Upper lobe of left lung (tissue), 6 donors: ENCODE data around the gene ACVR2A. TPM values are rescaled to one million over a fixed set of nuclear protein-coding genes. Genes with fewer than 3 reads are reported as not detected.

Experiments used
- ATAC-seq, 2 donors: fragments of 200-7000 bp; cut with Tn5 transposase; one replicate each; pipeline ENCODE4 v1.9.1; 2022; ENCODE audit warnings: mild to moderate bottlenecking in 2 of 2, moderate library complexity in 2 of 2; ENCODE audit not compliant: low FRiP score in 2 of 2
- DNase-seq, 2 donors: peaks; one replicate each; pipeline ENCODE4 v3.0.0-alpha.2; 2019 to 2020
- H3K27ac ChIP-seq, 4 donors: fragments of 200-600 bp; sonication (generic); one replicate each; pipeline ENCODE4 v1.5.1; 2016 to 2019
- H3K27me3 ChIP-seq, 4 donors: fragments of 200-600 bp; sonication (generic); one replicate each; pipeline ENCODE4 v1.5.1; 2017 to 2019
- H3K36me3 ChIP-seq, 4 donors: fragments of 200-600 bp; sonication (generic); one replicate each; pipeline ENCODE4 v1.5.1; 2016 to 2019
- H3K4me1 ChIP-seq, 4 donors: fragments of 200-600 bp; sonication (generic); one replicate each; pipeline ENCODE4 v1.5.1; 2018 to 2019
- H3K4me3 ChIP-seq, 4 donors: fragments of 200-600 bp; sonication (generic); one replicate each; pipeline ENCODE4 v1.5.1; 2017 to 2019; ENCODE audit warnings: mild to moderate bottlenecking in 2 of 4, moderate library complexity in 1 of 4
- H3K9me3 ChIP-seq, 4 donors: fragments of 200-600 bp; sonication (generic); one replicate each; pipeline ENCODE4 v1.5.1; 2018 to 2019
- CTCF ChIP-seq, 6 experiments: fragments of 450-650 bp in 4 of 6; fragments of 200-600 bp in 2 of 6; sonication (generic) in 2 of 6; IDR thresholded peaks; one replicate each; pipeline ENCODE4 v1.5.1; 2016 to 2019; ENCODE audit warnings: antibody characterized with exemption in 6 of 6
- EP300 ChIP-seq, 4 donors: sonication (generic); formaldehyde crosslinking; IDR thresholded peaks; one replicate each; pipeline ENCODE4 v1.5.1; 2017; ENCODE audit warnings: antibody characterized with exemption in 4 of 4, control low read depth in 2 of 4
- POLR2A ChIP-seq, 4 donors: fragments of 450-650 bp; IDR thresholded peaks; one replicate each; pipeline ENCODE4 v1.5.1; 2016 to 2017; ENCODE audit warnings: antibody characterized with exemption in 4 of 4, mild to moderate bottlenecking in 2 of 4
- POLR2AphosphoS5 ChIP-seq, 2 donors: sonication (generic); formaldehyde crosslinking; IDR thresholded peaks; one replicate each; pipeline ENCODE4 v1.5.1; 2017; ENCODE audit warnings: antibody characterized with exemption in 2 of 2
- WGBS, 2 donors: methylation state at CpG; one replicate each; pipeline ENCODE4 v1.1.5; 2017 to 2018; 5-methylcytosine and 5-hydroxymethylcytosine counted together
- total RNA-seq, 6 donors: library from RNA; depleted of rRNA in 4 of 6; stranded (reverse); fragments of >200 nt in 4 of 6; gene quantifications; one replicate each; pipeline versions ENCODE4 v1.1.0 to v1.2.1, GENCODE V29; 2016 to 2021
- donor health status: DM: no; HTN: no; CAD: no; lungs with moderate emphysema.
- donor health status: DM: no; HTN: yes; CAD: no; lungs with severe emphysema.

ACVR2A gene
- total RNA-seq, 6 donors from 2014 or later, result 5.5 to 34.5 (median 11.0) TPM

DNA sequence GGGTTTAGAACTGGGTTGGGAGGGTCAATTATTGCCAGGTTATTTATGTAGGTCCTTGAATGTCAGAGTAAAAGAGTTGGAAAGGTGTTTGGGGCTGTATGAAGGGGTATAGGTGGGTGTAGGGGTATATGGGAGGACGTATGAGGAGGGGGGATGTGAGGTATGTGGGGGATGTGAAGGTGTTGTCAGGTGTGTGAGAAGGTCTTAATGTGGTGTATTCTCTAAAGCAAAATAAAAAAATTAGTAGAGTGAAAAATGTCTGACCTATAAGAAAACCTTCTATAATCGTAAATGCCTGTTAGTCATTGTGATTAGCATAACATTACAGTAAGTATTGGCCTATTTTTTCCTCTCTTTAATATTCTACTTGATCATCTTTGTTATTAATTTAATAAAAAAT lies 25.1 kb downstream of the ACVR2A start:
- no peak for DNase-seq
- no peak overlapping the region for H3K27ac ChIP-seq
- no peaks in the 10 kb centered on the region for H3K9me3 ChIP-seq
- H3K4me3 ChIP-seq, result no peak overlapping the region
- H3K36me3 ChIP-seq, result no peaks in the 10 kb centered on the region
- peaks cover 0 to 12% (median 4%) of the 10 kb centered on the region in 4 donors for H3K4me1 ChIP-seq
- no peaks in the 10 kb centered on the region for H3K27me3 ChIP-seq
- no peak for ATAC-seq
- TF ChIP-seq POLR2A (IDR thresholded peaks at IDR 0.05) (no peak), CTCF (IDR thresholded peaks at IDR 0.05) (no peak), POLR2AphosphoS5 (IDR thresholded peaks at IDR 0.05) (no peak), EP300 (IDR thresholded peaks at IDR 0.05) (no peak)
- WGBS, 2 donors, result 91 to 93% methylated on average over 2 of the region's 2 CpGs

GRCh38 chr2:147872967-147873366 lies 28.1 kb downstream of the ACVR2A start:
- no peaks in the 10 kb centered on the region for H3K9me3 ChIP-seq
- H3K27ac ChIP-seq, result no peak overlapping the region
- no peaks in the 10 kb centered on the region for H3K27me3 ChIP-seq
- no peak for TF ChIP-seq POLR2AphosphoS5 (IDR thresholded peaks at IDR 0.05)
- TF ChIP-seq EP300 (IDR thresholded peaks at IDR 0.05), result no peak
- no peak for TF ChIP-seq POLR2A (IDR thresholded peaks at IDR 0.05)
- no peak for TF ChIP-seq CTCF (IDR thresholded peaks at IDR 0.05)
- DNase-seq, result no peak
- peaks cover 0 to 17% (median 4%) of the 10 kb centered on the region in 4 donors for H3K4me1 ChIP-seq
- ATAC-seq, result no peak
- H3K36me3 ChIP-seq, result no peaks in the 10 kb centered on the region
- H3K4me3 ChIP-seq, result no peak overlapping the region

DNA sequence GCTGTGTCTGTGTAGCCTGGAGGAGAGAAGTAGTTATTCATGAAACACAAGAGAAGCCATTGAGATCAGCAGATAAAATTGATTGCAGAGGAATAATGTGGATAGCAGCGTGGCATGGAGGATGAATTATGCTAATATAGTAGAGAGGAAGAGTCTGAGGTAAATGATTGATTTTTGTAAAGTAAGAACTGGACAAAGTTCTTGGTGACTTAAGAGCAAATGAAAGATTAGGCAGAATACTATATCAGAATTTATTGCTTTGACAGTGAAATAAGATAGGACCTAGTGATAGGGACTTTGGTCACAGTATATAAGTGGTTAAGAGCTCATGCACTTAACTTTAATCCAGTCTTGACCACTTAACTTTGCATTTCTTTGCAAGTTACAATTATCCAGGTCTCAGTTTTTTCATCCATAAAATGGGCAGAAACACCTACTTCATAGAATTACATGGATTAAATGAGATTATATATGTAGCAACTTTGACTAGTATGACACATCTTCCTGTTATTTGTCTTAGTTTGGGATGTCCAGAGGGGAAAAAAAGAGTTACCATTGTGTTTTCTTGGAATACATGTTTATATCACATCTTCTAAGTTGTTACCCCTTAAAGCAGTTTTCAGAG lies 29.1 kb downstream of the ACVR2A start:
- H3K9me3 ChIP-seq, result no peaks in the 10 kb centered on the region
- TF ChIP-seq EP300 (IDR thresholded peaks at IDR 0.05) (no peak), POLR2AphosphoS5 (IDR thresholded peaks at IDR 0.05) (no peak), CTCF (IDR thresholded peaks at IDR 0.05) (no peak), POLR2A (IDR thresholded peaks at IDR 0.05) (no peak)
- no peak overlapping the region for H3K27ac ChIP-seq
- no peak for ATAC-seq
- peaks cover 0 to 12% (median 4%) of the 10 kb centered on the region in 4 donors for H3K4me1 ChIP-seq
- H3K36me3 ChIP-seq, result no peaks in the 10 kb centered on the region
- no peak overlapping the region for H3K4me3 ChIP-seq
- WGBS, 2 donors, result 94 to 96% methylated on average over 1 of the region's 1 CpG
- H3K27me3 ChIP-seq, result no peaks in the 10 kb centered on the region
- DNase-seq, result no peak

DNA sequence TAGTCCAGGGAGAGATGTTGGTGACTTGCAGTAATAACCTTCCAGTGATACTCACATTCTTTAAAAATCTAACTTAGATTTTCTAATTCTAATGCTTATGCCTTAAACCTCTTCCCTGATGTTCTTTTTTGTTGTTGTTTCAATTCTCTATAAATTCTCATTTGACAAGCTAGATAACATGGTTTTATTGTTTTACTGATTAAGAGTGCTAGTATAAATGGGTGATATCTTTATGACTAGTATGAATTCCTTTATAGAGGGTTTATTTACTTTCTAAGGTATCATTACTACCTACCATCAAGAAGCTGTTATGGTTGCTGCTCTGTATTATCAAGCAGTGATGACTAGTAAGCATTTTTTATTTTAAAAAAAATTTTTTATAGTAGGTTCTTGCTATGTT lies 35.0 kb downstream of the ACVR2A start:
- H3K4me1 ChIP-seq, result peaks cover 0 to 8% (median 6%) of the 10 kb centered on the region in 4 donors
- ATAC-seq, result no peak

More for the DNA sequence above, 35.0 kb downstream of the ACVR2A start:
- H3K36me3 ChIP-seq, result no peaks in the 10 kb centered on the region
- TF ChIP-seq POLR2AphosphoS5 (IDR thresholded peaks at IDR 0.05) (no peak), CTCF (IDR thresholded peaks at IDR 0.05) (no peak), POLR2A (IDR thresholded peaks at IDR 0.05) (no peak), EP300 (IDR thresholded peaks at IDR 0.05) (no peak)
- H3K4me3 ChIP-seq, result no peak overlapping the region
- no peak overlapping the region for H3K27ac ChIP-seq
- DNase-seq, result no peak
- H3K9me3 ChIP-seq, result no peaks in the 10 kb centered on the region
- no peaks in the 10 kb centered on the region for H3K27me3 ChIP-seq
